DOHH2 (cell line): ENCODE results near the gene AP1G2.

Source experiments
- H3F3A ChIP-seq: fragments of 200-600 bp; sonication (generic), shearing (Covaris generic); 2 replicates; pipeline ENCODE4 v1.6.0; 2016; ENCODE audit warnings: antibody characterized with exemption, mild to moderate bottlenecking; ENCODE audit not compliant: control insufficient read depth, insufficient read depth
- H3K27ac ChIP-seq: fragments of 200-600 bp; sonication (generic); 2 replicates; pipeline ENCODE4 v1.5.1; 2014; ENCODE audit warnings: low read depth, mild to moderate bottlenecking, low read length, moderate library complexity
- H3K27me3 ChIP-seq: fragments of 200-600 bp; sonication (generic); 2 replicates; pipeline ENCODE4 v1.6.1; 2014; ENCODE audit warnings: mild to moderate bottlenecking, low read length, mixed read lengths; ENCODE audit not compliant: control insufficient read depth
- H3K36me3 ChIP-seq: fragments of 200-600 bp; sonication (generic); 2 replicates; pipeline ENCODE4 v1.6.1; 2014; ENCODE audit warnings: mild to moderate bottlenecking, low read length, moderate library complexity, mixed read lengths; ENCODE audit not compliant: control insufficient read depth
- H3K4me1 ChIP-seq: fragments of 200-600 bp; sonication (generic); 2 replicates; pipeline ENCODE4 v1.6.1; 2014; ENCODE audit warnings: mild to moderate bottlenecking, low read length, mixed read lengths; ENCODE audit not compliant: control insufficient read depth
- H3K4me2 ChIP-seq: fragments of 200-600 bp; sonication (generic); 2 replicates; pipeline ENCODE4 v1.6.0; 2014; ENCODE audit warnings: mild to moderate bottlenecking, low read length, moderate library complexity
- H3K4me3 ChIP-seq: fragments of 200-600 bp; sonication (generic); 2 replicates; pipeline ENCODE4 v1.5.1; 2014; ENCODE audit warnings: mild to moderate bottlenecking, low read length, mixed read lengths
- H3K79me2 ChIP-seq: fragments of 200-600 bp; sonication (generic); 2 replicates; pipeline ENCODE4 v1.6.1; 2014; ENCODE audit warnings: mild to moderate bottlenecking, low read length, mixed read lengths; ENCODE audit not compliant: control insufficient read depth
- H3K9me2 ChIP-seq: fragments of 200-600 bp; sonication (generic); replicated peaks from 2 replicates; pipeline ENCODE4 v1.6.1; 2014; ENCODE audit warnings: mild to moderate bottlenecking, low read length, mixed read lengths; ENCODE audit not compliant: control insufficient read depth
- H3K9me3 ChIP-seq: fragments of 200-600 bp; sonication (generic); 2 replicates; pipeline ENCODE4 v1.6.1; 2014; ENCODE audit warnings: antibody characterized with exemption, low read length, mixed read lengths; ENCODE audit not compliant: control insufficient read depth, insufficient read depth
- H4K20me1 ChIP-seq: fragments of 200-600 bp; sonication (generic); 2 replicates; pipeline ENCODE4 v1.6.0; 2014; ENCODE audit warnings: low read depth, mild to moderate bottlenecking, antibody characterized with exemption, low read length, moderate library complexity; ENCODE audit not compliant: control insufficient read depth, insufficient read depth
- EZH2phosphoT487 ChIP-seq: fragments of 200-600 bp; sonication (generic); IDR thresholded peaks from 2 replicates; pipeline ENCODE4 v1.6.1; 2017; ENCODE audit warnings: borderline replicate concordance, mild to moderate bottlenecking, antibody characterized with exemption, low read length, moderate library complexity, mixed read lengths
- TF ChIP-seq, protein P1 (sequence below): fragments of 200-600 bp; sonication (generic); IDR thresholded peaks from one replicate; pipeline ENCODE4 v1.5.1; 2014; ENCODE audit warnings: antibody characterized with exemption, mild to moderate bottlenecking, low read depth, low read length; ENCODE audit not compliant: poor library complexity, severe bottlenecking

Gene AP1G2

DNA sequence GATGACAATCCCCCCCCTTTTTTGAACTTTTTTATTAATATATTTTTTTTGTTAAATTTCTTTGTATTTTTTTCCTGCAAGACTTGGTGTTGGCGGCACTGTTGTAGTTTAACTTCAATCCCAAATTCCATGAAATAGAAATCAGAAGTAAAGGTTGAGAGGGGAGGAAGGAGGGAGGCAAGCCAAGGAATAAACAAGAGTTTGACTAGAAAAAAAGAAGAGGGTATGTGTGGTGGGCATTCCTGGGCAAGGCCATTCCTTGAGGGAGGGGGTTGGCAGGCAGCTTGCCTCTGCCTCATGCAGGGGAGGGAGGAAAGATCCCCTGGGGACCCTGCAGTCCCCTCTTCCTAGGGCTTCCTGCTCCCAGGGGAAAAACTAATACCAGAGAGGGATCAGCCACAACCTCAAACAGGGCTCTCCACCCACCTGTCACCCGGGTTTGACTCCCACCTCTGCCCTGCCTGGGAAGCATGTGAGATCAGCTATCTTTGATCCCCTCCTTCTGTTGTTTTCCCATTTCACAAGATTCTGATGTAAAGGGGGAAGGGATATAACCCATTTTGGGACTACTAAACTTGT lies 519 bp upstream of the AP1G2 start:
- TF ChIP-seq, protein P1, sequence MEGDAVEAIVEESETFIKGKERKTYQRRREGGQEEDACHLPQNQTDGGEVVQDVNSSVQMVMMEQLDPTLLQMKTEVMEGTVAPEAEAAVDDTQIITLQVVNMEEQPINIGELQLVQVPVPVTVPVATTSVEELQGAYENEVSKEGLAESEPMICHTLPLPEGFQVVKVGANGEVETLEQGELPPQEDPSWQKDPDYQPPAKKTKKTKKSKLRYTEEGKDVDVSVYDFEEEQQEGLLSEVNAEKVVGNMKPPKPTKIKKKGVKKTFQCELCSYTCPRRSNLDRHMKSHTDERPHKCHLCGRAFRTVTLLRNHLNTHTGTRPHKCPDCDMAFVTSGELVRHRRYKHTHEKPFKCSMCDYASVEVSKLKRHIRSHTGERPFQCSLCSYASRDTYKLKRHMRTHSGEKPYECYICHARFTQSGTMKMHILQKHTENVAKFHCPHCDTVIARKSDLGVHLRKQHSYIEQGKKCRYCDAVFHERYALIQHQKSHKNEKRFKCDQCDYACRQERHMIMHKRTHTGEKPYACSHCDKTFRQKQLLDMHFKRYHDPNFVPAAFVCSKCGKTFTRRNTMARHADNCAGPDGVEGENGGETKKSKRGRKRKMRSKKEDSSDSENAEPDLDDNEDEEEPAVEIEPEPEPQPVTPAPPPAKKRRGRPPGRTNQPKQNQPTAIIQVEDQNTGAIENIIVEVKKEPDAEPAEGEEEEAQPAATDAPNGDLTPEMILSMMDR: no peak
- no peak for TF ChIP-seq EZH2phosphoT487
- no peaks in the 10 kb centered on the region for H4K20me1 ChIP-seq
- 0 out of 2 replicates have a peak overlapping the region, but pooled peaks have one; percentile 65 for H3K27ac ChIP-seq
- no peaks in the 10 kb centered on the region for H3K9me2 ChIP-seq
- peak overlapping the region; percentile 79 for H3K4me2 ChIP-seq
- H3K36me3 ChIP-seq: peaks cover 38% of the 10 kb centered on the region
- H3K4me1 ChIP-seq: peaks cover 24% of the 10 kb centered on the region
- H3K4me3 ChIP-seq: peak overlapping the region; percentile 97
- no peaks in the 10 kb centered on the region for H3K27me3 ChIP-seq
- no peaks in the 10 kb centered on the region for H3K9me3 ChIP-seq
- no peaks in the 10 kb centered on the region for H3F3A ChIP-seq
- peaks cover 26% of the 10 kb centered on the region for H3K79me2 ChIP-seq

DNA sequence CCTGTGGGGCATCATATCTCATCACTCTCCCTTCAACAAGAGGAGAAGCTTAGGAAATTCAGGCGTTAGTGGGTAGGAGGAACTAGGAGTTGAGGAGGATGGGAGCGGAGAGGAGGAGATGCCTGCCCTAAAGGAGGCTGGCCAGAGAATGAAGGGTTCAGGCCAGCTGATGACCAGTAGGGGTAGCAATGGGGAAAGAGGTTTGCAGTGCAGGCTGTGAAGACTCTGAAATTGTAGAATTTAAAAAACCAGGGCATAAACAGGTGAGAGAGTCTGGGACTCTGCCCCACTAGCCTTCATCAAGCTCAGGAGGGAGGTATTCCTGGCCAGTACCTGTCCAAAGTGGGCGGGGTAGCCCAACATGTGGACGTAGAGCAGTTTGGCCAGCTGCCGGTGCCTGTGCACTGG lies 809 bp downstream of the AP1G2 start:
- no peaks in the 10 kb centered on the region for H3K9me3 ChIP-seq
- H3K9me2 ChIP-seq: no peaks in the 10 kb centered on the region
- peaks cover 51% of the 10 kb centered on the region for H3K36me3 ChIP-seq
- peak overlapping the region; percentile 79 for H3K4me2 ChIP-seq
- peak overlapping the region; percentile 97 for H3K4me3 ChIP-seq
- H3K4me1 ChIP-seq: peaks cover 24% of the 10 kb centered on the region
- 0 out of 2 replicates have a peak, but pooled peaks cover 5% of the 10 kb centered on the region for H4K20me1 ChIP-seq
- peak overlapping the region; percentile 65 for H3K27ac ChIP-seq
- H3K27me3 ChIP-seq: no peaks in the 10 kb centered on the region
- TF ChIP-seq, protein P1: peak; percentile 8
- no peak for TF ChIP-seq EZH2phosphoT487
- peaks cover 3% of the 10 kb centered on the region; the same call in 1 of the 2 replicates for H3F3A ChIP-seq
- H3K79me2 ChIP-seq: peaks cover 26% of the 10 kb centered on the region

DNA sequence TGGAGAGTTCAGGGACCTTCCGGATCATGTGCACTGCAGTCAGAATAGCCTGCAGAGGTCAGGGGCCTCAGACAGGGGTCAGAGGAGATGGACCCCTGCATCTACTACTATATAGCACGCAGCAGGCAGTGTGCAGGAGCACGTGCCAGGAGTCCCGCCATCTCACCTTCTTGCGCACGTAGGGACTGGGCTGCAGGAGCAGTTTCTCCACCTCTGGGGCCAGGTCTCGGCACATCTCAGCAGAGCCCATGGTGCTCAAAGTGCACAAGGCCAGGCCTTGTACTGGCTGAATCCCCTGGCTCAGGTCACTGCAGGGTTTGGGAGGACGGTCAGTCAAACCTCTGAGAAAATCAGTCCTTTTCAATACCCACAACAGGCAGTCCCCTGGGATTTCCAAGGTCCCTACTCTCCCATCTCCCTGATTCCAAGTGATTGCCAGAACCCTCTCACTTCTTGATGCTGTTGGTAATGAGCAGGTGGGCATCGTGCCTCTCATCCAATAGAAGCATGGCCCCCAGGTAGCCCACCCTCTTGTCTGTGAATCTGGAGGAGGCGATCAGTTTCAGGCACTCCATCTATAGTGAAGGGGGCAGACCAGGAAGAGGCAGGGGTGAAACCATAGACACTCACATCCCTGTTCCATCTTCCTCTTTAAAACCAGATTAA lies 1.3 kb downstream of the AP1G2 start:
- Histone ChIP-seq H3K4me2 (peak overlapping the region; percentile 79), H3K4me1 (peaks cover 24% of the 10 kb centered on the region), H3K36me3 (peaks cover 56% of the 10 kb centered on the region), H3K9me3 (no peaks in the 10 kb centered on the region), H3F3A (peaks cover 3% of the 10 kb centered on the region; the same call in 1 of the 2 replicates), H3K79me2 (peaks cover 26% of the 10 kb centered on the region), H3K4me3 (peak overlapping the region; percentile 97), H3K27me3 (no peaks in the 10 kb centered on the region), H3K27ac (no peak overlapping the region), H4K20me1 (0 out of 2 replicates have a peak, but pooled peaks cover 5% of the 10 kb centered on the region), H3K9me2 (no peaks in the 10 kb centered on the region)
- no peak for TF ChIP-seq EZH2phosphoT487
- TF ChIP-seq, protein P1: no peak
